GM12878 (cell line): ENCODE data around the gene CRIM1. TPM values are rescaled to one million over a fixed set of nuclear protein-coding genes. Genes with fewer than 3 reads are reported as not detected.

Source experiments
- ATAC-seq: fragments of 200-7000 bp; cut with Tn5 transposase; 3 replicates; pipeline ENCODE4 v1.9.1; 2020; ENCODE audit warnings: mild to moderate bottlenecking, moderate library complexity
- BruUV-seq: library from RNA; stranded (reverse); fragments of 400-500 nt; replicated peaks from 2 replicates; lab custom pipeline; 2021; lab: Mats Ljungman, UMichigan
- CTCF ChIA-PET: fragments of 300-600 bp; sonication (Branson Sonifier 250); formaldehyde crosslinking; extraction: SDS; loops from one replicate; lab custom pipeline; 2021; ENCODE audit warnings: inconsistent platforms; lab: Yijun Ruan, JAX
- POLR2A ChIA-PET: fragments of 350-600 bp; formaldehyde crosslinking; extraction: SDS; loops from one replicate; lab custom pipeline; 2021; ENCODE audit warnings: inconsistent platforms; lab: Charles Lee
- RAD21 ChIA-PET: fragments of 300-600 bp; sonication (Branson Sonifier 250); formaldehyde crosslinking; loops from one replicate; lab custom pipeline; 2023; ENCODE audit warnings: antibody characterized with exemption; ENCODE audit not compliant: unreplicated experiment; lab: Charles Lee
- SMC1A ChIA-PET: fragments of 300-600 bp; sonication (Branson Sonifier 250); formaldehyde crosslinking; loops from one replicate; lab custom pipeline; 2023; ENCODE audit not compliant: unreplicated experiment, uncharacterized antibody; lab: Charles Lee
- DNase-seq: peaks from one replicate; pipeline ENCODE4 v3.0.0-alpha.2; 2011; ENCODE audit warnings: low read depth, low spot score
- FAIRE-seq: peaks from 3 replicates; lab custom pipeline; 2011; peaks lifted over from hg19 to GRCh38; lab: Jason Lieb, UNC
- H2AFZ ChIP-seq: 2 replicates; pipeline ENCODE4 v1.6.0; 2011; ENCODE audit warnings: low read depth, low read length, control low read depth; ENCODE audit not compliant: control insufficient read depth
- H3K27ac ChIP-seq: 2 replicates; pipeline ENCODE4 v1.5.1; 2011; ENCODE audit warnings: control low read depth; ENCODE audit not compliant: control insufficient read depth, insufficient read depth
- H3K27me3 ChIP-seq, 2 experiments: replicated peaks in 1 of 2; 2 replicates each; pipeline versions ENCODE4 v1.6.0 to v1.6.1; 2011; ENCODE audit warnings: low read length in 1 of 2; ENCODE audit not compliant: control insufficient read depth in 2 of 2, insufficient read depth in 2 of 2
- H3K36me3 ChIP-seq, 2 experiments: 2 replicates each; pipeline ENCODE4 v1.5.1; 2011; ENCODE audit warnings: low read length in 1 of 2; ENCODE audit not compliant: control insufficient read depth in 2 of 2, insufficient read depth in 2 of 2
- H3K4me1 ChIP-seq: 2 replicates; pipeline ENCODE4 v1.6.1; 2011; ENCODE audit warnings: mild to moderate bottlenecking, low read length, moderate library complexity, mixed read lengths; ENCODE audit not compliant: control insufficient read depth, insufficient read depth
- H3K4me2 ChIP-seq: 2 replicates; pipeline ENCODE4 v1.6.0; 2011; ENCODE audit warnings: control low read depth; ENCODE audit not compliant: control insufficient read depth, insufficient read depth
- H3K4me3 ChIP-seq: fragments of 200-600 bp; sonication (generic); 2 replicates; pipeline ENCODE4 v1.5.1; 2016
- H3K79me2 ChIP-seq: 2 replicates; pipeline ENCODE4 v1.6.0; 2011; ENCODE audit warnings: low read length; ENCODE audit not compliant: control insufficient read depth, insufficient read depth
- H3K9ac ChIP-seq: 2 replicates; pipeline ENCODE4 v1.8.0; 2011; ENCODE audit warnings: low read length, control low read depth, mixed read lengths; ENCODE audit not compliant: control insufficient read depth, insufficient read depth
- H3K9me3 ChIP-seq: replicated peaks from 3 replicates; pipeline ENCODE4 v1.5.1; 2011; ENCODE audit warnings: mild to moderate bottlenecking, low read length; ENCODE audit not compliant: control insufficient read depth, insufficient read depth
- H4K20me1 ChIP-seq: 2 replicates; pipeline ENCODE4 v1.6.0; 2011; ENCODE audit not compliant: control insufficient read depth, insufficient read depth
- BCL3 ChIP-seq: IDR thresholded peaks from 2 replicates; pipeline ENCODE4 v1.6.1; 2011; ENCODE audit warnings: borderline replicate concordance, low read depth, mild to moderate bottlenecking, moderate library complexity, low read length; ENCODE audit not compliant: insufficient read depth, poor library complexity, severe bottlenecking
- CEBPZ ChIP-seq: fragments of 150-350 bp; IDR thresholded peaks from 2 replicates; pipeline ENCODE4 v1.6.1; 2016; ENCODE audit warnings: low read depth, low read length
- GATAD2B ChIP-seq: fragments of 450-650 bp; conservative IDR thresholded peaks from 2 replicates; pipeline ENCODE4 v1.6.1; 2017; ENCODE audit warnings: low read depth, mild to moderate bottlenecking, moderate library complexity
- MYC ChIP-seq: IDR thresholded peaks from 2 replicates; pipeline ENCODE4 v1.6.1; 2011; ENCODE audit warnings: mild to moderate bottlenecking, low read length, moderate library complexity, inconsistent platforms; ENCODE audit not compliant: insufficient read depth, insufficient replicate concordance, insufficient read length, severe bottlenecking
- RBBP5 ChIP-seq: fragments of 200-600 bp; sonication (generic); conservative IDR thresholded peaks from 2 replicates; pipeline ENCODE4 v1.6.1; 2016
- SIX5 ChIP-seq: IDR thresholded peaks from 2 replicates; pipeline ENCODE4 v1.6.1; 2011; ENCODE audit warnings: mild to moderate bottlenecking, low read depth, low read length, moderate library complexity; ENCODE audit not compliant: severe bottlenecking
- SRF ChIP-seq, 2 experiments: IDR thresholded peaks; 2 replicates each; pipeline ENCODE4 v1.6.1; 2011; ENCODE audit warnings: low read depth in 2 of 2, low read length in 2 of 2, mild to moderate bottlenecking in 1 of 2, moderate library complexity in 1 of 2
- ZBTB11 ChIP-seq: fragments of 450-650 bp; formaldehyde crosslinking; IDR thresholded peaks from 2 replicates; pipeline ENCODE4 v1.5.0; 2022; ENCODE audit warnings: mild to moderate bottlenecking, missing genetic modification characterization
- ZNF384 ChIP-seq: IDR thresholded peaks from 2 replicates; pipeline ENCODE4 v1.6.1; 2012; ENCODE audit warnings: low read depth, mild to moderate bottlenecking, low read length, improper control_type of control experiment, borderline replicate concordance
- ZSCAN29 ChIP-seq: fragments of 450-650 bp; IDR thresholded peaks from 2 replicates; pipeline ENCODE4 v1.6.1; 2017; ENCODE audit warnings: mild to moderate bottlenecking, moderate library complexity
- WGBS: methylation state at CpG from one replicate; pipeline ENCODE4 v1.1.6; 2016; ENCODE audit warnings: low lambda C conversion rate; ENCODE audit not compliant: insufficient replicate concordance, insufficient coverage; ENCODE audit errors: missing lambda C conversion rate; 5-methylcytosine and 5-hydroxymethylcytosine counted together
- in situ Hi-C: fragments of 300-500 bp; cut with MboI; formaldehyde crosslinking; loops from 9 replicates; pipeline ENCODE4 v1.14.3; 2018; ENCODE audit warnings: mixed read lengths
- intact Hi-C: fragments of 100-400 bp; cut with micrococcal nuclease; formaldehyde crosslinking; loops from one replicate; pipeline ENCODE4 v1.14.2; 2022; ENCODE audit not compliant: unreplicated experiment
- polyA plus RNA-seq, 11 experiments: library from polyadenylated mRNA; depleted of rRNA in 4 of 11; unstranded in 6 of 11; stranded (reverse) in 5 of 11; fragments of >200 nt; fragmentation: Nextera tagmentation in 4 of 11; fragmentation: Illumina TruSeq in 1 of 11; extraction: Ambion mirVana in 4 of 11; extraction: Trizol in 1 of 11; gene quantifications; 1 replicate in 1 of 11; 2 replicates in 10 of 11; pipeline versions ENCODE4 v1.2.1 to v1.2.3, GENCODE V29; 2011 to 2016; ENCODE audit warnings: inconsistent platforms in 2 of 11, missing spikeins in 2 of 11, low read depth in 1 of 11
- total RNA-seq, 4 experiments: library from RNA; depleted of rRNA in 3 of 4; stranded (reverse); fragments of >200 nt in 3 of 4; fragmentation: Illumina TruSeq in 1 of 4; extraction: Trizol in 1 of 4; gene quantifications; 2 replicates each; pipeline versions ENCODE4 v1.2.1 to v1.2.3, GENCODE V29; 2013 to 2021

Gene CRIM1
- total and polyA plus RNA-seq, 10 of the 15 experiments (the other 5 are each of a cell fraction or from before 2014, with no cell fraction given), result 0.42 to 7.4 (median 3.1) TPM

GRCh38 chr2:36326286-36326685 is 29.3 kb upstream of the CRIM1 start:
- ChIA-PET SMC1A (interaction anchor here (0.7 to 1.2 kb wide), 4 partner anchors 9 to 91 kb away, joined by 3 to 4 read pairs (median 4); no protein-coding TSS in a partner anchor), POLR2A (no interaction called here), CTCF (no interaction called here), RAD21 (no interaction called here)
- BruUV-seq, result no TSS peak
- FAIRE-seq, result no peak
- Histone ChIP-seq H3K9ac (no peak overlapping the region), H3K79me2 (no peaks in the 10 kb centered on the region), H4K20me1 (no peaks in the 10 kb centered on the region), H3K4me3 (no peak overlapping the region), H3K27me3 (no peaks in the 10 kb centered on the region), H3K4me1 (no peaks in the 10 kb centered on the region), H3K9me3 (no peaks in the 10 kb centered on the region), H3K27ac (no peak overlapping the region), H3K36me3 (no peaks in the 10 kb centered on the region), H2AFZ (no peak overlapping the region), H3K4me2 (no peak overlapping the region)
- intact Hi-C loops, result loop anchor here (10.0 kb wide), 1 partner anchor 351 kb away; no protein-coding TSS in a partner anchor
- 8% methylated on average over 4 of the region's 4 CpGs for WGBS
- DNase-seq, result no peak
- in situ Hi-C loops, result no loop called here
- ATAC-seq, result no peak
- TF ChIP-seq SIX5 (no peak), ZBTB11 (CRISPR knock-in tag) (no peak), MYC (no peak), BCL3 (no peak), ZNF384 (no peak), GATAD2B (no peak), SRF (IDR thresholded peaks at IDR 0.05; ENCODE audit: low read depth in 2 of 2, low read length in 2 of 2) (no peak), RBBP5 (no peak), ZSCAN29 (no peak), CEBPZ (no peak)
